GM19043 (cell line): Measurements from ENCODE around the gene PRDM16.
"Not testable (repeated sequence)": the region's sequence is repeated elsewhere in the genome, so short reads cannot be mapped to it uniquely, and the experiment has no call there.

Experiments
- ATAC-seq: cut with Tn5 transposase; IDR thresholded peaks from one replicate; pipeline ENCODE4 v1.9.1; 2021; ENCODE audit warnings: low read depth; ENCODE audit not compliant: unreplicated experiment

PRDM16 gene

DNA sequence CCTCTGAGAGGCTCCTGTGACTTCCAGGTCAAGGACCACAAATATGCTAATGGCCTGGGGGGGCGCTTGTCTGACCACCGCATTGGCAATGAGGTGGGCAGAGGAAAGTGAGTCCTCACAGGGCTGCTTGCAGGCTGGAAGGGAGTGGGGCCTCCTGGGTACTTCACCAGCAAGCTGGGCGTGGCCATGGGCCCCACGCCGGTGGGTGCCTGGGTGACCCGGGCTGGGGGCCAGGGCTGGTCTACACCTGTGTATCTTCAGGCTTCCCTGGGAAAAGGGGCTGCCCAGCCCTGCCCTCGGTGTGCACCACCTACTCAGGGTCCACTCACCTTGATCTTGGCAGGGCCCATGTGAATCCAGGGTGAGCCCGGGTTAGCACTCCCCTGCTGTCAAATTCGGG is 167.4 kb downstream of the PRDM16 start:
- no peak for ATAC-seq

DNA sequence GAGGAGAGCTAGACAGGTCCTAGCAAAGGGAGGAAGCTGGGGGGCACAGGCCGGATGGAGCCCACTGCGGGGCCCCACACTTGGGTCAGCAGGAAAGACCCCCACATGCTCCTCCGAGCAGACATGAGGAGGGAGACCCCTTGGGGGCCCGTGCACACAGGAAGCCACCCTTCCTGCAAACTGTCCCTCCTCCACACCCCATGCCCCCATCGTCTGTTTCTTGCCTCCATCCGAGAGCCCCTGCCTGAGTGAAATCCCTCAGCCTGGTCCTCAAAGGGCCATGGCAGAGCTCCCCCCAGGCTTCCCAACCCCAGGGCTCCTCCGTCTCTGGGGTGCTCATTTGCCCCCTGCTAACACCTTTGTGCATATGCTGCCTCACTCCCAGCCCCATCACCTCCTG is 168.0 kb downstream of the PRDM16 start:
- no peak for ATAC-seq

DNA sequence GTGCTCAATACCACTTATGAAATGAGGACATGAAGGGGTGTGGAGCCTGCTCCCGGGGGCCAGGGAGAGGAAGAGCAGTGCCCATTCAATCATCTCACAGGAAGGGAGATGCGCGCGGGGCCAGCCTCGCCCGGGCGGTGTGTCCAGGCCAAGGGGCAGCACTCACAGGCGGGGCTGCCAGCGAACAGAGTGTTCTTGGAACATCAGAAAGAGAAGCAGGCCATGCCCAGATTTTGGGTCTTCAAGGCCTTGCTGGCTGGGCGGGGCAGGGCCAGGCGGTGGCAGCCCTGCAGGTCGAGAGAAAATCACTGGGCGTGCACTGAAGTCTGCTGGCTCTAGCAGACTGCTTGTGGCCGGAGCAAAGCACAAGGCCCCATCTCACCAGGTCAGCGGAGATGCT is 168.6 kb downstream of the PRDM16 start:
- no peak for ATAC-seq

DNA sequence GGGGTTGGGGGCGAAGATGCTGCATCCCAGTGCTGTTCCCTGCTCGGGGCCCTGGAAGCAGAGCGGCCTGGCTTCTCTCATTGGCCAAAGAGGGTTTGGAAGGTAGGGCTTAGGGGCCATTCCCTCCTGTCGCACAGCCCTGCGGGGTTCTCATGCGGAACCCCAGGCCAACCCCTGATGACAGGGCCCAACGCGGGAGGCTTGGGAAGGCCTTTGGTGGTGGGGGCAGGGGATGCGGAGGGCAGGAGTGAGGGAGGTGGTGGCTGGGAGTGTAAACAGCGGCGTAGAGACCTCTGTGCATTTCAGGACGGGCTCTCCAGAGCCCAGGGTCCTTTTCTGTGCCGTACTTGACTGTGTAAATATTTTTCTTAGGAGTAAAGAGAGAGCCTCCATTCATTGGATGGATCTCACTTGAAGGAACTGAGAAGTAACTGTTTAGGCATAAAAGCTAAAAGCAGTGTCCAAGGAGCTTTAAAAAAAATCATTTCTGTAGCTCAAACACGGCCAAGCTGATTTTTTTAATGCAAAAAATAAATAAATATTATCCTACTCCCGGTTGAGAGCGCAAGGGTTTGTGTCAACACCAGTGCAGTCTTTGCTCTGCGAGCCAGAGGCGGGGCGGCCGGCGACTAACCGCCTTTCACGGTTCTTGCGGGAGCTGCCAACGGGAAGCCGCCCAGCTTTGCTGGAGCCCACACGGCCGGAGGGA is 169.1 kb downstream of the PRDM16 start:
- no peak for ATAC-seq

DNA sequence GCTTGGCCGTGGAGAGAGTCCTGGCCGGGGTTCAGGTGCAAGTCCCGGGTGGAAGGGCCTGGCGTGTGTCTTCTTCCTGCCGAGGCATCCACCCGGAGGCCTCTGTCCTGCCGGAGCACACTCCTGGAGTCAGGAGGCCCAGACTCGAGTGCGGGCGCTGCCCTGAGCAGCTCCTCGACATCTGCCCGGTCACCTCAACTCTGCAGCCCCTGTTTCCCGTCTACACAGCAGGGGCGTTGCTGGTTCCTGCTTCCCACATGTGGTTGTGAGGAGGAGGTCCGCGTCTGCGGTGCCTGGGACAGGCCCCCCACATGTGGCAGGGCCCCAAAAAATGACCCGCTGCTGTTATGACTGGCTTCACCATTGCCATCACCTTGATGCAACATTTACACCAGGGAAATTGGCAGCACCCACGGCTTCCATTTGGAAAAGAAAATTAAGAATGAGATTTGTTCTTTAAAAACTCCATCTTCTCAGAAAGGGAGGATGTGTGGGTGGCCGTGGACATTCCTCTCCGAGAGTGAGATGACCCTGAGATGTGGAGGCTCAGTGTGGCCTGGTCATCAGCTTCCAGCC is 169.8 kb downstream of the PRDM16 start:
- ATAC-seq = no peak

DNA sequence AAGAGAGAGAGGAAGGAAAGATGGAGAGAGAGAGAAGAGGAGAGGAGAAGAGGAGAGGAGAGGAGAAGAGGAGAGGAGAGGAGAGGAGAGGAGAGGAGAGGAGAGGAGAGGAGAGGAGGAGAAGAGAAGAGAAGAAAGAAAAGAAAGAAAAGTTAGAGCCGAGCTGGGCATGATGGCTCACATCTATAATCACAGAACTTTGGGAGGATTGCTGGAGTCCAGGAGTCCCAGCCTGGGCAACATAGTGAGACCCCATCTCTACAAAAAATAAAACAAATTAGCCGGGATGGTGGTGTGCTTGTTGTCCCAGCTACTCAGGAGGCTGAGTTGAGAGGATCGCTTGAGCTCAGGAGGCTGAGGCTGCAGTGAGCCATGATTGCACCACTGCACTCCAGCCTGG is 171.0 kb downstream of the PRDM16 start:
- ATAC-seq = not testable (repeated sequence)

DNA sequence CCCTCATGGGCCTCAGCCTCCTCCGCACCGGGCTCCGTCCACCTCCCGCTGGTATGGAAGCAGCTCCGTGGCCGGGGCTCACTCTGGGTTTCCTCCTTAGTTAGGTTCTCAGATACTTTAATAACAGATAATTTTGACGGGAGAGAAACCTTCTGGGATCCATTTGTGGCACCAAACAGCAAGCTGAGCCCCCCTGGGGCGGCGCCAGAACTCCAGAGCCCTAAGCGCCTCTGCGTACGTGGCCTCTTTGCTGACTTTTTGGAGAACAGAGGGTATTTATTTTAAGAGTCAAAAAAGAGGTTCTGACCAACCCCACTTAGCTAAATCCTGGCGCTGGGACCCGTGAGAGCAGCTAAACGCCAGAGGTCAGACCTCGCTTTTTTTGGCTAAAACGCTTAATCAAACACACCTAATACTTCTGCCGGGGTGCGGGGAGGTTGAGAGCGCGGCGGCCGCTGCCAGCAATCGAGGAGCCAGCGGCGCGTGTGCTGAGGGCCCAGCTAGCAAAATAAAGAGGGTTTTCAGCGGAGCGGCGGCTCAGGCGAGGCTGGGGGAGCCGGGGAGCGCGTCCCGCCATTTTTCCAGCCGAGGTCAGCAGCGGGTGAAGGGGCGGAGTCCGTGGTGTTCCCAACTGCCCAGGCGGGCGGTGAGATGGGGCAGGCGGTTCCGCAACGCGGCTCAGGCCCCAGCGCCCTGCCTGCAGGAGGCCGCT is 171.7 kb downstream of the PRDM16 start:
- no peak for ATAC-seq

DNA sequence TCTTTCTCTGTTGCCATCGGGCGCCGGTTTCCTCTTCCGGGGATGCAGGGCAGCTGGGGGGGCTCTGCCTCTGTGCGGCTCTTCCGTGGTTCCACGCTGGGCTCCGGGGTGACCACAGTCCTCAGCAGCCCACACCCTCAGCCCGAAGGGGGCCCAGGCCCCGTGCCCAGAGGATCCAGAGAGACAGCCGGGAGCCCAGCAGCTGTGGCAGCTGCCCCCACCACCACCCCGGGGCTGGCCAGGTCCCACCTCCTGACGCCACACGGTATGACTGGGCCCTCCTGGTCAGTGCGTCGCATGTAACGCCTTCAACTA is 172.2 kb downstream of the PRDM16 start:
- ATAC-seq = no peak

DNA sequence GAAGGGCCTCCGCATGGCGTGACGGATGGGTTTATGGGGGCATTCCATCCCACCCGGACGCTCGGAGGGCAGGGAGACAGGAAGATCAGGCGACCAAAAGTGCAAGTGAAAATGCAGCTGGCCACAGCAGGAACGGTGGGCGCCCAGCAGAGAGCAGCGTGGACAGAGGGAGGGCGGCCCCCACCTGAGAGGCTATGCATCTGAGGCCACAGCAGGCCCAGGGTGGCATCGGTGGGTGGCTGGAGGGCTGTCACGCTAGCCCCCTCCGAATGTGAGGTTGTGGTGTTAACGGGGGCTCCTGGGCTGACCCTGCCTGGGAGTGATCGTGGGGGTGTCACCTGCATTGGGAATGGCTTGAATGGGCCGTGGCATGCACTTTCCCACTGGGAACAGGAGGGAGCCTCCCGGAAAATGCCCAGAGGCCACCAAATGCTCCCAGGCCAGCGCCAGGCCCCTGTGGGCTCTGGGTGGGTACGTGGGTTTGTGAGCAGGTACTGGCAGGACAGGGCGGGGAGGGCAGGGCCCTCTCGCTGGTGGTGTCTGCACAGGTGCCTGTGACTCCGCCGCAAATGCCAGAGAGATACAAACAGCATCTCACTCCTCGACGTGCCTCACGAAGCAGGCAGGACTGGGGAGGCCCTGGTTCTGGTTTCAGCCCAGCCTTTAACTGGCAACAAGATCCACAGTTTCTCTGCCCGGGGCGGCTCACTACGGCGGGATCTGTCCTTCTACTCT is 172.8 kb downstream of the PRDM16 start:
- ATAC-seq = no peak

DNA sequence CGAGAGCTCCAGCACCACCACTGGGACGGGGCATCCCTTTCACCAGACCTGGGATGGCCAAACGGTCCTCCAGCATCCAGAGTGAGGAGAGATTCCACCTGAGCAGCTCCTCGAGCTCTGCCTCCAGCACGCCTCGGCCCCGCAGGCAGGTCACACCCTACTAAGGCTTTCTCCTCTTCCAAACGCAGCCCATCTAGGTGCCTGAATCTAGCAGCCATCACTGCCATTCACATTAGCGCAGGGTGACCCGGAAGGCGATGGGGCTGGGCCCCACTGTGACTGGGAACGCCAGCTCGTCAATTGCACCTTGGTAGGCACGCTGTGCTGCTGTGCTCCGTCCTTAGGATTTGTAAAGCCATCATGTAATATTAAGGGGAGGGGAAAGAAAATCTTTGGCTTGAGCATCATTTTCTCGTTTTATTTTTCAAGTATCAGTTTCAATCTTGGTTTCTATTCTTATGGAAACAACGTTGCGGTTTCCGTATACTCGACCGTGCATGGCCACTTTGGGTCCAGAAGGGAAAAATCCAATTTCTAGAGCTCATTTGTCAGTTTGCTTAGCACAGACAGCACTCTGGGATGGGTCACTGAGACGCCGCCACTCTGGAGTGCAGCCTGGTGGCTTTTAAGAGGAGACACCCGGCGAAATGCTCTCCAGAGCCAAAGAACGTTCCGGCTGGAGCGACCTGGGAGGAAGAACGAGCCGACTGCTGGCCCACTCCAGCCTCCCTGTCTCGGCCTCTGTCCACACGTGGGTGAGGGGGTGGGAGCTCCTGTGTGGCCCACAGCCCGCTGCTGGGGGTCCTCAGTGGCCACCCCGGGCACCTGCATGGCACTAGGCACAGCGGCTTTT is 173.6 kb downstream of the PRDM16 start:
- no peak for ATAC-seq

DNA sequence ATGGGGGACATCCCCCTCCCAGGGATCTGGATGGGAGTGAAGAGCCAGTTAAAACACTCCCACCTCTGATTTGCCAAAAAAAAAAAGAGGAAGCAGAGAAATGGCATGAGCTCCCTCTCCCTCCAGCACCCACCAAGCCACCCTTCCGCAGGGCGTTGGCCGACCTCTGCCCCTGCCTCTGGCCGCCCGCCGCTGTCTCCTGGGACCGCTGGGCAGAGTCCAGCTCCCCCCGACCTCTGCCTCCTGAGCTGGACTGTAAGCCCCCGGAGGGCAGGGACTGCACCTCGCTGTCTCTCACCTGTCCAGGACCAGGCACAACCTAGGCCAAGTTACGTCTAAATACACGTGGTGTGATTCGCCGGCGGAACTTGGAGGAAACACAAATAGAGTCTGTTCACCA is 174.3 kb downstream of the PRDM16 start:
- ATAC-seq = no peak

DNA sequence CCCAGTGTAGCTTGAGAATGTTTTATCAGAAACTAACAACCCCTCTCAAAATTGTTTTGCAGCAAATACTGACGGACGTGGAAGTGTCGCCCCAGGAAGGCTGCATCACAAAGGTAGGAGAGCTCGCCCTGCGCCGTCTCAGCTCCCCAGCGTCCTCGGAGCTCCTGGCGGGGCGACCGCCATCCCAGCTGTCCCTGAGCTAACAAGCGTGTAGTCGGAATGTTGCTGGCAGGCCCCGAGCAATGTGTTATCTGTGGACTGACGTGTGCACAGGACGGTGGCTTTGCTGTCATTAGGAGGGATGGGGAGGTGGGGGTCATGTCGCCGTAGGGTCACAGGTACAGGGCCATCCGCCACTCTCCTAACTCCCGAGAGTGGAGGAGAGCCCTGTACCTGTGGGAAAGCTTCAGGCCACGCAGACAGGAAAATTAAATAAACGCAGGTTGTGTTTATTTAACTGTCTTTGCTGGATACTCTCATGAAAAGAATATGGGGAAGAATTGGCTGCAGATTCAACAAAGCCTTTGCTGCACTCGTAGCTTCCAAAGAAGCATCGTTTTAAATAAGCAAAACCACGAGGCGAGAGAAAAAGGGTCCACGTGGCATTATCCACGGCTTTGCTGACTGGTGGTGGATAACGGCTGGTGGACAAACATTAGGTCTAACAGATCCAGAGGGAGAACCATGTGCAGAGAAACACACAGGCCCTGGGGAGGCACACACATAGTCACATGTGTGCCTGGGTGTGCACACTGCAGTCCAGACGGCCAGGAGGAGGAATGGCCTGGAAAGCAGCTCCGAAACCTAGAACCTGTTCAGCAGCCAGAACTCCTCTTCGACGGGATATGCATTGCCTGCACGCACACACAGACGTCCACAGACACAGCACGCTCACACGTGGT is 175.3 kb downstream of the PRDM16 start:
- no peak for ATAC-seq

DNA sequence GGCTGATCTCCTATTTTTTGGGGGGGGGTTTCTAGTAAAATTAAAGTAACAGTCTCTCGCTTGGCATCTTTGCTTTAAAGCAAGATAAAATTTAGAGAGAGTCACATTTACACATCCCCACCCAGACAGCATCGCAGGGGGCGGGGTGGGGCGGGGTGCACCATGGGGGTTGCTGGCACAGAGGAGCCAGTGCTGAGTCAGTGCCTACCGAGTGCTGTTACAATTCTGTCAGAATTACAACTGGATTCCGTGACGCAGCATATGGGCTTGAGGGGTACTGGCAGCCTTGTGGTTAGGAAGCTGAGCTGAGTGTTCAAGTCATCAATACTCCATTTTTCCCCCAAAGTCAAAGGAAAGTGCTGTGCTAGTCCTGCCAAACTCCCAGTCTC is 175.9 kb downstream of the PRDM16 start:
- ATAC-seq = no peak

DNA sequence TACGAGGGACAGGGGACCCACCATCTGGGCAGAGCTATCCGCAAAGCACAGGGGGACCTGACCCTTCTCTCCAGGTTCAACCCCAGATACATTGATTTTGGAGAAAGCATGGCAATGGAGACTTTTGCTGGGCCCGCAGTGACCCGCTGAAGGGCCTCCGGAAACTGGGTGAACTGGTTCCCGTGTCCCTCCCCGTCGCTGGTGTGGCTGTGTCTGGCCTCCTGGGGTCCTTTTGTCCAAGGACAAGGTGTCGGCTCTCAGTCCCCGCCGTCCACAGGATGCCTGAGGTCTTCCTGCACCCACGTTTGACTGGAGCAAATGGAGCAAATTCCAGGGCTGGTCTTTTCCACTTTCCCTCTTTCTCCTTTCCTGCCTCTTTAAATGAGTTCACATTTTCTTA is 176.3 kb downstream of the PRDM16 start:
- no peak for ATAC-seq

DNA sequence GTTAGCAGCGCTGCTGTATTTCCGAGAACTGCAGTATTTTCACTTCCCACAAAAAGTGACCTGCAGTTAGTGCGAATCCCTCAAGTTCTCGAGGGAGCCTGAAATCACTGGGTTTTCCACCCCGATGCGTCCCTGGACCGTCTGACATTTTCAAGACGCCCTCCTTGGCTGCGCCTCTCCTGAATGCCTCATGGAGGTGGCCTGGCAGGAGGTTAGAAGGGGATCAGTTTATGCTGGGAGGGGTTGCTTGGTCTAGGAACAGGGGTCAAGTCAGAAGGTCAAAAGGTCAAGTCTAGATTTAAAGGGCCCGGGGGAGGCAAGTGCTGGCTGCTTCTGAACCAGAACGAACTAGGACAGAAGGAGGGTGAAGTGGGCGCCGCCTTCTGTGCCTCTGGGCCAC is 176.8 kb downstream of the PRDM16 start:
- no peak for ATAC-seq

DNA sequence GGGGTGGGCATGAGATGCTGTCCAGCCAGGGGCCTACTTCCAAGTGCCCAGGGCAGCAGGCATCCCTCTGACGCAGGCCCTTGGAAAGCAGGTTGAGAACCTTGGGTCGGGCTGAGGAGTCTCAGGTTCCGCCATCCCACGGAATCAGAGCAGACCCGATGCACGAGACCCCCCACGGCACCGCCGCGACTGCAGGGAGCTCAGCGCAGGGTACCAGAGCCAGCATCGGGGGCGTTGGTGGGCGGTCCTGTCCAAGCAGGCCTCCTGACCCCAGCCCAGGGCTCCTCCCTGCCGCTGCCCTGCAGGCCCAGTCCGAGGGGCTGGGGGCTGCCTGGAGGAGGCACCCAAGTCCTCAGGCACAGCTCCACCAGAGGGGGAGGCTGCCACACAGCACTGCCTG is 177.2 kb downstream of the PRDM16 start:
- ATAC-seq = no peak

DNA sequence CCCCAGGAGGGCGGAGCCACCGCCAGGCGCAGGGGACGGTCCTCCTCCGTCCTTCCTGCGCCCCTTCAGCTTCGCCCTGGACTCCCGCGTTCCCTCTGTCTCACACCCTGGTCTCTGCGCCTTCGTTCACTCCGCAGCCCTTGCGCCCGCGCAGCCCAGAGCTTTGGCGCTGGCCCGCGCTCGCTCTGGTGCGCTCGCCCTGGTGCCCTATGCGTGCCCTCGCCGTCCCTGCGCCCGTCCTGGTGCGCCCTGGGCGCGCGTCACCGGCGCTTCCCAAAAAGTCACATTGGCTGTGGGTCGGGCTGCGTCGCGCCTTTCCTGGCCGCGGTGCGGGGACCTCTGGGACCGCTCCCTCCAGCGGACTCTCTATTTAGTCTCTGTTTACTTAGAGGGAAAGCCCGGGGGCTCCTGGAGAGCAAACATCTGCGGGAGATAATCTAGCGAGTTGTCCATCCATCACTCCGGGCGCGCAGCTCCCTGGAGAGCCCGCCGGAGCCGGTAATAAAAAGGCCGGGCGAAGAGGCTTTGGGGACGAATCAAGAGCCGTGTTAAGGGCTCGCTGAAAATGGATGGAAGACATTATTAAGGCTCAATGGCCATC is 178.6 kb downstream of the PRDM16 start:
- ATAC-seq = no peak

DNA sequence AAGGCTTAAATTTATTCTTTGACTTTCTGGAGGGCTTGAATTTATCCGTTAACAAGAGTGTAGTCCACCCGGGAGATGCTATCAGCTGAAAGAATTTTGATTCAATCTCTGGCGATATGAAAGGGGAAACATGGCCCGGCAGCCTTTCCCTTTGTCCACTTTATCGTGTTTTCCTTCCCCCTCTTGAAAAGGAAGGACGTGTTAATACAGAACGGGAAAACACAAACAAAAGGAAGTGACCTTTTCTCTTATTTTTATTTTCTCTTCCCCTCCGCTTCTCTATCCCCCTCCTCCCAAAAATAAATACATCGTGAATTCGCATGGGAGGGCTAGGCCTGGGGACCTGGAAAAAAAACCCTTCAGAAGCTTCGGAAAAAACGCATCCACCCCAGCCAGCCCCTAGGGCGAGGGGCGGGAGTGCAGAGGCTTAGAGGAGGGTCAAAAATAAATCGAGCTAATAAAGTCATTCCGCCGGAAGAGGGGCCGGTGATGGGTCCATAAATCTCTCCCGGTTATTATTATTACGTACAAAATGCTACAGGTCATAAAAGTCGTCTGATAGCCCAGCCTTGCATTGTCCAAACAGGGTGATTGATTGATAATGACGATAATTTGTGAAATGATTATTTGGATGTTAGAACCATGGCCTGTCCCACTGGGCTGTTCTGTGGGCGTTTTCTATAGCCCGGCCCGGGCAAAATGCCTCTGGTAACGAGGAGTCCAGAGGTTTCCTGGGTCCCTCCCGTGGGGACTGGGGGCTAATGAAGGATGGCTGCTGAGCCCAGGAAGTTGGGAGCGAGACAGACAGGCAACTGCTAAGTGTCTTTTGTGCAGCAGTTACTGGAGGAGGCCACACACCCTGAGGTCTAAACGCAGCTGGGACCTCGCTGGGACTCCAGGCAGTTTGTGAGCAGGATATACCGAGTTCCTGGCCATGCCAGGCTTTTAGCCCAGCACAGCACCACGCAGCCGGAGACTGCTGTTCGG is 179.4 kb downstream of the PRDM16 start:
- no peak for ATAC-seq
